DLD1 (cell line): ENCODE data around the gene USP17L18.
"Not testable (repeated sequence)": the region's sequence is repeated elsewhere in the genome, so short reads cannot be mapped to it uniquely, and the experiment has no call there.

ENCODE experiments used
- in situ Hi-C: cut with HindIII; loops from 2 replicates; pipeline ENCODE4 v1.10.0; 2017; ENCODE audit warnings: low sequenced_read_pairs

The USP17L18 gene

GRCh38 chr4:9247953-9248680, at the start of gene USP17L18:
Gene USP17L18 (plus strand): TSS chr4:9248630. CDS start chr4:9248630, 0 bp downstream.
- in situ Hi-C loops, result not testable (repeated sequence)

GRCh38 chr4:9210357-9210756, 38.1 kb upstream of the USP17L18 start, which contains the start of gene USP17L10:
Gene USP17L10 (plus strand): TSS chr4:9210657. CDS start chr4:9210657, 0 bp downstream.
- in situ Hi-C loops, result not testable (repeated sequence)

GRCh38 chr4:9214701-9215100, 33.7 kb upstream of the USP17L18 start:
- in situ Hi-C loops, result not testable (repeated sequence)

GRCh38 chr4:9215105-9215504, 33.3 kb upstream of the USP17L18 start, which contains the start of gene USP17L11:
Gene USP17L11 (plus strand): TSS chr4:9215405. CDS start chr4:9215405, 0 bp downstream.
- in situ Hi-C loops, result not testable (repeated sequence)

- in situ Hi-C loops, result not testable (repeated sequence)
These were observed 28.6 kb upstream of the USP17L18 start, which contains the start of gene USP17L12 for GRCh38 chr4:9219852-9220251. Gene USP17L12 (plus strand): TSS chr4:9220152. CDS start chr4:9220152, 0 bp downstream.

- in situ Hi-C loops, result not testable (repeated sequence)
These were observed 23.8 kb upstream of the USP17L18 start, which contains the start of gene USP17L13 for GRCh38 chr4:9224596-9224995. Gene USP17L13 (plus strand): TSS chr4:9224896. CDS start chr4:9224896, 0 bp downstream.

- in situ Hi-C loops, result not testable (repeated sequence)
These were observed 18.2 kb upstream of the USP17L18 start for GRCh38 chr4:9230249-9230648.

- in situ Hi-C loops, result not testable (repeated sequence)
These were observed 14.3 kb upstream of the USP17L18 start, which contains the start of gene USP17L15 for GRCh38 chr4:9234085-9234484. Gene USP17L15 (plus strand): TSS chr4:9234385. CDS start chr4:9234385, 0 bp downstream.

- in situ Hi-C loops, result not testable (repeated sequence)
These were observed 10.0 kb upstream of the USP17L18 start for GRCh38 chr4:9238461-9238860.

- in situ Hi-C loops, result not testable (repeated sequence)
These were observed 4.9 kb upstream of the USP17L18 start, which contains the start of gene USP17L17 for GRCh38 chr4:9243579-9243978. Gene USP17L17 (plus strand): TSS chr4:9243879. CDS start chr4:9243879, 0 bp downstream.

- in situ Hi-C loops, result not testable (repeated sequence)
These were observed 4.6 kb downstream of the USP17L18 start, which contains the start of gene USP17L19 for GRCh38 chr4:9253078-9253477. Gene USP17L19 (plus strand): TSS chr4:9253378. CDS start chr4:9253378, 0 bp downstream.

- in situ Hi-C loops, result not testable (repeated sequence)
These were observed 9.4 kb downstream of the USP17L18 start, which contains the start of gene USP17L20 for GRCh38 chr4:9257824-9258223. Gene USP17L20 (plus strand): TSS chr4:9258124. CDS start chr4:9258124, 0 bp downstream.

GRCh38 chr4:9262572-9262971, 14.1 kb downstream of the USP17L18 start, which contains the start of gene USP17L21:
Gene USP17L21 (plus strand): TSS chr4:9262872. CDS start chr4:9262872, 0 bp downstream.
- in situ Hi-C loops, result not testable (repeated sequence)

GRCh38 chr4:9267319-9267718, 18.9 kb downstream of the USP17L18 start, which contains the start of gene USP17L22:
Gene USP17L22 (plus strand): TSS chr4:9267619. CDS start chr4:9267619, 0 bp downstream.
- in situ Hi-C loops, result not testable (repeated sequence)

- in situ Hi-C loops, result not testable (repeated sequence)
These were observed 23.3 kb downstream of the USP17L18 start for GRCh38 chr4:9271719-9272118.
